ENCODE results near the gene OGFR. TPM values are rescaled to one million over a fixed set of nuclear protein-coding genes. Genes with fewer than 3 reads are reported as not detected.
"Not testable (repeated sequence)": the region's sequence is repeated elsewhere in the genome, so short reads cannot be mapped to it uniquely, and the experiment has no call there.

The OGFR gene
- total RNA-seq, 1 experiment from 2014 or later, result 84.7 TPM

DNA sequence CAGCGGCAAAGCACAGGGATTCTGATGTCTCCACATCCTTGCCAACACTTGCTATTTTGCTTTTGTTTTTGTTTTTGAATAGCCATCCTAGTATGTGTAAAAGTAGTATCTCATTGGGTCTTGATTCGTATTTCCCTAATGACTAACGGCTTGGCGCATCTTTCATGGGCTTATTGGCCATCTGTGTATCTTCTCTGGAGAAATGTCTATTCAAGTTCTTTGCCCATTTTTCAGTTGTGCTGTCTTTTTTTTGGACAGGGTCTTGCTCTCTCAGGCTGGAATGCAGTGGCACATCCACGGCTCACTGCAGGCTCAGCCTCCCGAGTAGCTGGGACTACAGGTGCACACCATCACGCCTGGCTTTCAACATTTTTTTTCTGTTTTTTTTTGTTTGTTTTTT is 39.5 kb downstream of the OGFR start:
- H3K36me3 Mint-ChIP-seq (ENCODE audit: insufficient read depth, unreplicated experiment), result peaks cover 22% of the 10 kb centered on the region
- Histone ChIP-seq H3K36me3 (ENCODE audit: control insufficient read depth, insufficient read depth, low read length) (no peaks in the 10 kb centered on the region; the same call in 1 of the 2 replicates), H3K4me1 (no peaks in the 10 kb centered on the region), H3K27me3 (replicated peaks; ENCODE audit: control insufficient read depth, insufficient read depth, low read length) (no peaks in the 10 kb centered on the region), H3K9me3 (no peaks in the 10 kb centered on the region), H3K4me3 (ENCODE audit: low read depth, low read length) (no peak overlapping the region)
- TF ChIP-seq, protein P1, sequence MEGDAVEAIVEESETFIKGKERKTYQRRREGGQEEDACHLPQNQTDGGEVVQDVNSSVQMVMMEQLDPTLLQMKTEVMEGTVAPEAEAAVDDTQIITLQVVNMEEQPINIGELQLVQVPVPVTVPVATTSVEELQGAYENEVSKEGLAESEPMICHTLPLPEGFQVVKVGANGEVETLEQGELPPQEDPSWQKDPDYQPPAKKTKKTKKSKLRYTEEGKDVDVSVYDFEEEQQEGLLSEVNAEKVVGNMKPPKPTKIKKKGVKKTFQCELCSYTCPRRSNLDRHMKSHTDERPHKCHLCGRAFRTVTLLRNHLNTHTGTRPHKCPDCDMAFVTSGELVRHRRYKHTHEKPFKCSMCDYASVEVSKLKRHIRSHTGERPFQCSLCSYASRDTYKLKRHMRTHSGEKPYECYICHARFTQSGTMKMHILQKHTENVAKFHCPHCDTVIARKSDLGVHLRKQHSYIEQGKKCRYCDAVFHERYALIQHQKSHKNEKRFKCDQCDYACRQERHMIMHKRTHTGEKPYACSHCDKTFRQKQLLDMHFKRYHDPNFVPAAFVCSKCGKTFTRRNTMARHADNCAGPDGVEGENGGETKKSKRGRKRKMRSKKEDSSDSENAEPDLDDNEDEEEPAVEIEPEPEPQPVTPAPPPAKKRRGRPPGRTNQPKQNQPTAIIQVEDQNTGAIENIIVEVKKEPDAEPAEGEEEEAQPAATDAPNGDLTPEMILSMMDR (IDR thresholded peaks at IDR 0.05; ENCODE audit: insufficient read depth in 1 of 2, low read depth in 1 of 2, low read length in 1 of 2, severe bottlenecking in 1 of 2, unreplicated experiment in 1 of 2), result no peak
- intact Hi-C loops (cut with micrococcal nuclease; ENCODE audit: unreplicated experiment), result no loop called here
- H3K4me1 Mint-ChIP-seq (ENCODE audit: low read depth, unreplicated experiment), result no peaks in the 10 kb centered on the region
- H3K4me3 Mint-ChIP-seq (ENCODE audit: unreplicated experiment), result no peak overlapping the region
- ChIA-PET CTCF (interaction anchor here (1.4 to 1.9 kb wide), 2 partner anchors 22 to 207 kb away, joined by 3 to 5 read pairs; no protein-coding TSS in a partner anchor), POLR2A (no interaction called here)
- no TSS peak for BruUV-seq (replicated peaks)
- H3K9me3 Mint-ChIP-seq (ENCODE audit: unreplicated experiment), result no peaks in the 10 kb centered on the region
- DNase-seq, result no peak
- no peaks in the 10 kb centered on the region for H3K27me3 Mint-ChIP-seq (ENCODE audit: insufficient read depth, unreplicated experiment)
- H3K27ac Mint-ChIP-seq (ENCODE audit: unreplicated experiment), result no peak overlapping the region

DNA sequence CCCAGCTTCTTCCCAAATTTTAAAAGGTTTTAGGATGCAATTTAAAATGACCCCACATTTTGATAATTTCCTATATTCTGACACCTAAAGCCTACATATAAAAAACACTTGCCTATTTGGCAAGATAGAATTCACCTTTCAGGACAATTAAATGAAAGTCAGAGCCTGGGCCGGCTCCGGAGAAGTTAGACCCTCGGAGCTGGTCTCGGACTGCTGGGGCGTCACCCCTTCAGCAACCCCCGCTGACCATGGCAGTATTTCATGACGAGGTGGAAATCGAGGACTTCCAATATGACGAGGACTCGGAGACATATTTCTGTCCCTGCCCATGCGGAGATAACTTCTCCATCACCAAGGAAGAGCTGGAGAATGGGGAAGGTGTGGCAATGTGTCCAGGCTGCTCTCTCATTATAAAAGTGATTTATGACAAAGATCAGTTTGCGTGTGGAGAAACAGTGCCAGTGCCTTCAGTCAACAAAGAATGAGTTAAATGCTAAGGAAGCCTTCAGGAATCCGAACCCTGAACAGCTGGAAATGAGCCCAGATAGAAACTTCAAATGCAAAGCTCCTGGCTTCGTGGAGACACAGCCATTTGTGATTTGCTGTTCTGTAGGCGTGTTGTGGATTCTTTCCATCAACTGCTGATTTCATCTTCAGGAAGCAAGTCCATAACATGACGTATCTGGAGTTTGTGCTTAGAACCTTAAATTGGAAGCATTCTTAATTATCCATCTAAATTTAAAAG is 41.0 kb downstream of the OGFR start:
- H3K27me3 ChIP-seq (replicated peaks; ENCODE audit: control insufficient read depth, insufficient read depth, low read length), result no peaks in the 10 kb centered on the region
- no peaks in the 10 kb centered on the region; the same call in 1 of the 2 replicates for H3K36me3 ChIP-seq (ENCODE audit: control insufficient read depth, insufficient read depth, low read length)
- Mint-ChIP-seq H3K4me3 (ENCODE audit: unreplicated experiment) (no peak overlapping the region), H3K9me3 (ENCODE audit: unreplicated experiment) (no peaks in the 10 kb centered on the region), H3K36me3 (ENCODE audit: insufficient read depth, unreplicated experiment) (peaks cover 22% of the 10 kb centered on the region), H3K27me3 (ENCODE audit: insufficient read depth, unreplicated experiment) (no peaks in the 10 kb centered on the region), H3K27ac (ENCODE audit: unreplicated experiment) (no peak overlapping the region), H3K4me1 (ENCODE audit: low read depth, unreplicated experiment) (no peaks in the 10 kb centered on the region)
- POLR2A ChIA-PET, result no interaction called here
- no peaks in the 10 kb centered on the region for H3K4me1 ChIP-seq
- TF ChIP-seq, protein P1 (IDR thresholded peaks at IDR 0.05; ENCODE audit: insufficient read depth in 1 of 2, low read depth in 1 of 2, low read length in 1 of 2, severe bottlenecking in 1 of 2, unreplicated experiment in 1 of 2), result no peak
- BruUV-seq (replicated peaks), result no TSS peak
- CTCF ChIA-PET, result interaction anchor here (1.4 to 1.9 kb wide), 2 partner anchors 23 to 208 kb away, joined by 3 to 5 read pairs; no protein-coding TSS in a partner anchor
- H3K9me3 ChIP-seq, result no peaks in the 10 kb centered on the region
- no peak overlapping the region for H3K4me3 ChIP-seq (ENCODE audit: low read depth, low read length)
- intact Hi-C loops (cut with micrococcal nuclease; ENCODE audit: unreplicated experiment), result no loop called here
- DNase-seq, result no peak

DNA sequence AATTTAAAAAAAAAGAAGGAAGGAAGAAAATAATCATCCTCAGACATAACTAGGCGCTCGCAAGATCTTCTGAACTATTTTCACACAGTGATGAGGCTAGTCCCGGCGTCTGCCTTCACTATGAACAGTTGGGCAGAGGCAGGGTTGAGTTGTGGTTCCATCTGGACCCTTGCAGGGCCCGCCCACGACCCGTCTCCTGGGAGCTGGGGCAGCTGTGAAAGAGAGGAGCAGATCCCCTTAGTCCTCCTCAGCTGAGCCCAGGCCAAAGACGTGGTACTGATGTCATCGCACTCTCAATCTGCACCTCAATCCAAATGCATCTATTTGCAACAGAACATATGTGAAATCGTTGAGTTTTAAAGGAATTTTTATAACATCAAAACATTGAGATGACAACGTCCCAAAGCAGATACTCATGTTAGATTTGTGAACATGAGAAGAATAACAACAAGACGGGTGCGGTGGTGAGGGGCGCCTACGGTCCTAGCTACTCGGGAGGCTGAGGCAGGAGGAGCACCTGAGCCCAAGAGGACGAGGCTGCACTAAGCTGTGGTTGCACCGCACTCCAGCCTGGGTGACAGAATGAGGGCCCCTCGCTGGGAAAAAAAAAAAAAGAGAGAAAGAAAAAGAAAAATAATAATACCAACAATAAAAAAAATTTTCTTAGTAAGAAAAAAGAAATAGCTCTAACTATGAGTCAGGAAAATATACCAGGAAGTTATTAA is 41.7 kb downstream of the OGFR start:
- no peaks in the 10 kb centered on the region for H3K4me1 Mint-ChIP-seq (ENCODE audit: low read depth, unreplicated experiment)
- H3K36me3 ChIP-seq (ENCODE audit: control insufficient read depth, insufficient read depth, low read length), result no peaks in the 10 kb centered on the region; the same call in 1 of the 2 replicates
- POLR2A ChIA-PET, result no interaction called here
- no peaks in the 10 kb centered on the region for H3K9me3 Mint-ChIP-seq (ENCODE audit: unreplicated experiment)
- peaks cover 22% of the 10 kb centered on the region for H3K36me3 Mint-ChIP-seq (ENCODE audit: insufficient read depth, unreplicated experiment)
- H3K4me1 ChIP-seq, result no peaks in the 10 kb centered on the region
- no peaks in the 10 kb centered on the region for H3K27me3 ChIP-seq (replicated peaks; ENCODE audit: control insufficient read depth, insufficient read depth, low read length)
- TF ChIP-seq, protein P1 (IDR thresholded peaks at IDR 0.05; ENCODE audit: insufficient read depth in 1 of 2, low read depth in 1 of 2, low read length in 1 of 2, severe bottlenecking in 1 of 2, unreplicated experiment in 1 of 2), result no peak
- no peak overlapping the region for H3K4me3 ChIP-seq (ENCODE audit: low read depth, low read length)
- no peak overlapping the region for H3K27ac Mint-ChIP-seq (ENCODE audit: unreplicated experiment)
- intact Hi-C loops (cut with micrococcal nuclease; ENCODE audit: unreplicated experiment), result no loop called here
- no peaks in the 10 kb centered on the region for H3K27me3 Mint-ChIP-seq (ENCODE audit: insufficient read depth, unreplicated experiment)
- CTCF ChIA-PET, result interaction anchor here (0.7 to 1.4 kb wide), 2 partner anchors 38 to 132 kb away, joined by 3 to 4 read pairs; no protein-coding TSS in a partner anchor
- no TSS peak for BruUV-seq (replicated peaks)
- no peak overlapping the region for H3K4me3 Mint-ChIP-seq (ENCODE audit: unreplicated experiment)
- no peak for DNase-seq
- H3K9me3 ChIP-seq, result no peaks in the 10 kb centered on the region

DNA sequence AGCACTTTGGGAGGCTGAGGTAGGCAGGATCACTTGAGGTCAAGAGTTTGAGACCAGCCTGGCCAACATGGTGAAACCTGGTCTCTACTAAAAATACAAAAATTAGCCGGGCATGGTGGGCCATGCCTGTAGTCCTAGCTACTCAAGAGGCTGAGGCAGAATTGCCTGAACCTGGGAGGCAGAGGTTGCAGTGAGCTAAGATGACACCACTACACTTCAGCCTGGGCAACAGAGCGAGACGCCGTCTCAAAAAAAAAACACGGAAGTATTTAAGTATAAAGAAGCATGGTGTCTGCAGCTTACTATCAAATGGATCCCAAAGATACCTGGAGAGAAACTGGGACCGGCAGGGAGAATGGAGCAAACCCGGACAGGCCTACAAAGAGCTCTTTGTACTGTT is 44.3 kb downstream of the OGFR start:
- H3K4me3 ChIP-seq (ENCODE audit: low read depth, low read length); BruUV-seq (replicated peaks); POLR2A ChIA-PET; H3K9me3 Mint-ChIP-seq (ENCODE audit: unreplicated experiment); H3K9me3 ChIP-seq; H3K4me1 Mint-ChIP-seq (ENCODE audit: low read depth, unreplicated experiment); H3K36me3 ChIP-seq (ENCODE audit: control insufficient read depth, insufficient read depth, low read length); H3K27ac Mint-ChIP-seq (ENCODE audit: unreplicated experiment); H3K4me1 ChIP-seq; H3K4me3 Mint-ChIP-seq (ENCODE audit: unreplicated experiment); intact Hi-C loops (cut with micrococcal nuclease; ENCODE audit: unreplicated experiment); DNase-seq; H3K27me3 Mint-ChIP-seq (ENCODE audit: insufficient read depth, unreplicated experiment); H3K27me3 ChIP-seq (replicated peaks; ENCODE audit: control insufficient read depth, insufficient read depth, low read length): not testable (repeated sequence)
- peaks cover 34% of the 10 kb centered on the region for H3K36me3 Mint-ChIP-seq (ENCODE audit: insufficient read depth, unreplicated experiment)
- CTCF ChIA-PET, result interaction anchor here (0.6 to 1.4 kb wide), 3 partner anchors 9 to 106 kb away, joined by 3 to 5 read pairs (median 4); no protein-coding TSS in a partner anchor

Measured in Caco-2 (cell line).